VCaP (cell line): Measurements from ENCODE around the gene NOTCH4.

Source experiments
- H3K27ac ChIP-seq: fragments of 450-650 bp; 2 replicates; pipeline ENCODE4 v1.5.1; 2017
- TF ChIP-seq, protein P1 (sequence below): fragments of 450-650 bp; conservative IDR thresholded peaks from 2 replicates; pipeline ENCODE4 v1.5.1; 2017; ENCODE audit warnings: mild to moderate bottlenecking, moderate library complexity

NOTCH4 gene

DNA sequence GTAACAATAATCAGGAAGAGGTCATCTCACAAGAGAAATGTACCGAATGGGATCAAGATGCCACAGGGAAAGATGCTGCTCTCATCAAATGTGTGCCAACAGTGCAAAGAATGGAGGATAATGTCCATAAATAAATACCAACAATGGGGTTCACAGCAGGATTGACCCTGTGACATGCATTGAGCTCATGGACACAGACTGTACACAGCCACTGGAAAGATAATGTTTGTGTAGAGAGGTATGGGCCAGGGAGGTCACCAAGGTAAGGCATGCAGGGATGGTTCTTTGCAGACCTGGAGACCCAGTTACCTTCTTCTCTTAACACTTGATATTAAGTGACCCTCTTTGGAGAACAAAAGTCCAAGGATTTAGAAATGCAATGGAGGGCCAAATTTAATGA, 49.5 kb downstream of the NOTCH4 start:
- TF ChIP-seq, protein P1, sequence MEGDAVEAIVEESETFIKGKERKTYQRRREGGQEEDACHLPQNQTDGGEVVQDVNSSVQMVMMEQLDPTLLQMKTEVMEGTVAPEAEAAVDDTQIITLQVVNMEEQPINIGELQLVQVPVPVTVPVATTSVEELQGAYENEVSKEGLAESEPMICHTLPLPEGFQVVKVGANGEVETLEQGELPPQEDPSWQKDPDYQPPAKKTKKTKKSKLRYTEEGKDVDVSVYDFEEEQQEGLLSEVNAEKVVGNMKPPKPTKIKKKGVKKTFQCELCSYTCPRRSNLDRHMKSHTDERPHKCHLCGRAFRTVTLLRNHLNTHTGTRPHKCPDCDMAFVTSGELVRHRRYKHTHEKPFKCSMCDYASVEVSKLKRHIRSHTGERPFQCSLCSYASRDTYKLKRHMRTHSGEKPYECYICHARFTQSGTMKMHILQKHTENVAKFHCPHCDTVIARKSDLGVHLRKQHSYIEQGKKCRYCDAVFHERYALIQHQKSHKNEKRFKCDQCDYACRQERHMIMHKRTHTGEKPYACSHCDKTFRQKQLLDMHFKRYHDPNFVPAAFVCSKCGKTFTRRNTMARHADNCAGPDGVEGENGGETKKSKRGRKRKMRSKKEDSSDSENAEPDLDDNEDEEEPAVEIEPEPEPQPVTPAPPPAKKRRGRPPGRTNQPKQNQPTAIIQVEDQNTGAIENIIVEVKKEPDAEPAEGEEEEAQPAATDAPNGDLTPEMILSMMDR, result no peak
- no peak overlapping the region for H3K27ac ChIP-seq

- TF ChIP-seq, protein P1, result no peak
Measured at GRCh38 chr6:32173051-32173727, 50.7 kb downstream of the NOTCH4 start.

DNA sequence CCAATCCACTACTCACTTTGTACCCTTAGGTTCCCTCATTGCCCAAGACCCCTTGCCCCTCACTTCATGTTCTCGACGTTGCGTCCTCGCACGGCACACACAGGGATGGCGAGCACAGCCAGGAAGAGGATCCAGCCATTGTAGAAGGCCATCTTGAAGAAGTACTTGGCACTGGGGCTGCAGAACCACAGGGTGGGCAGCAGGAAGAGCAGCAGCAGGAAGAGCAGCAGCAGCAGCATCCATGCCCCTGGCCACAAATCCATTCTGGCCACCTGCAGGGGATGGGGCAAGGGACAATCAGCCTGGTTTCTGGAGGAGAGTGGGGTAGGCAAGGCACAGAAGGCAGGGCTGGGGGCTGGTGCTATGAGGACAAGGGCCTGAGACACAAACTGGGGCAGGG, 52.6 kb downstream of the NOTCH4 start:
- TF ChIP-seq, protein P1, result no peak
- H3K27ac ChIP-seq, result no peak overlapping the region

More at GRCh38 chr6:32173051-32173727, 50.7 kb downstream of the NOTCH4 start:
- no peak overlapping the region for H3K27ac ChIP-seq

GRCh38 chr6:32170294-32170693, 53.6 kb downstream of the NOTCH4 start:
- TF ChIP-seq, protein P1, result no peak

GRCh38 chr6:32168807-32169591, 54.9 kb downstream of the NOTCH4 start:
- no peak overlapping the region for H3K27ac ChIP-seq
- TF ChIP-seq, protein P1, result no peak

More at GRCh38 chr6:32170294-32170693, 53.6 kb downstream of the NOTCH4 start:
- H3K27ac ChIP-seq, result no peak overlapping the region

GRCh38 chr6:32168350-32168749, 55.5 kb downstream of the NOTCH4 start:
- TF ChIP-seq, protein P1, result no peak
- no peak overlapping the region for H3K27ac ChIP-seq

DNA sequence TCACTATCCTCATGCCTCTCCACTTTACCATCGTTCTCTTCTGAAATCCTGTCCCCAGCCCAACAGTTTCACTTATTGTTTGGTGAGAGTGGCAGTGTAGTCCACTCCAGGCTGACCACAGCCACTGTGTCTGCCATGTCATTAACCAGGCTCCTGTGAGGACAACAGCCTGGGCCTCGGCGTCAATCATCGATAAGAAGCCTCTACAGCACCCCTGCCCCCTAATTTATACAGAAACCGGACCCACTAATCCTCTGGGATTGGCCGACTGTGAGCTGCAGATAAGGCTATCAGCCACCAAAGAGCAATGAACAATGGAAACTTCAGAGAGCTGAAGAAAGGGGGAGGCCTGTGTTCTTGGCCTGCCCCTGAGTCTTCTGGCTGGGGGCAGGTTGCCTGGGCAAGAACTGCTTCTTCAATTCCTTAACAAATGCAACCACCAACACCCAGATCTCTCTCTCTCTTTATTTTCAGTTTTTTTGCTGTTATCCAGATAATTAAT, 56.1 kb downstream of the NOTCH4 start:
- no peak overlapping the region for H3K27ac ChIP-seq
- TF ChIP-seq, protein P1, result no peak
